ENCODE data around the gene DAP. TPM values are rescaled to one million over a fixed set of nuclear protein-coding genes. Genes with fewer than 3 reads are reported as not detected.

The DAP gene, protein sequence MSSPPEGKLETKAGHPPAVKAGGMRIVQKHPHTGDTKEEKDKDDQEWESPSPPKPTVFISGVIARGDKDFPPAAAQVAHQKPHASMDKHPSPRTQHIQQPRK
- 10 to 100 TPM; 47.8 to 57.3 (median 50.0) TPM for total RNA-seq

DNA sequence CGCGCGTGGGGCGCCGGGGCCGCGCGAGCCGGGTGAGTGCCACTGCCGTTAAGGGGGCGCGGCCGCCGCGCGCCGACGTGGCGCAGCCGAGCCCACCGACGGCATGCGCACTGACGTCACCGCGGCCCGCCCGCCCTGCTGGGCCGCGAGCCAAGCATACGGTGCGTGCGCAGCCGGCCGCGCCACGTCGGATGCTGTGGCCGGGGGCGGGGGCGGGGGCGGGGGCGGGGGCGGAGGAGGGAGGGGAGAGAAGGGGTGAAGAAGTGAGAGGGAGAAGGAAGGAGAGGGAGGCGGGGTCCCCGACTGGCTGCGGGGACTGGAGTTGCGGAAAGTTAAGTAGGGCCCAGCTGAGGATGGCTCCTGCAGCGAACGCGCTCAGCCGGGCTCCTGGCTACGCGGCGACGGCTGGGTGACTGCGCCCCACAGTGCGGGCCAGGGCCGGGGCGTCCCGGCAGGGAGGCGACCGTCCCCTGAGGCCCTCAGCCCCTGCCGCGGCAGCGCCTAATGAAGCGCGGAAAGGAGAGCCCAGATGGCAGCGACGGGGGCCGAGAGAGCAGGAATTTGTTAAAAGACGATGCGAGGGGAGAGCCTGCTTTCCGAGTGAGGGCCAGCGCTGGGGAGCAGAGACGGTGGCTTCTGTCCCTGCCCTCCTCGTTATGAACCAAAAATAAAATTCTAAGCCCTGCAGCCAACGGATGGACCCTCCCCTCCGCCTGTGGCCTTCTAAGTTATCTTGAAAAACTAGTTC lies at the start of gene DAP:
Gene DAP, minus strand, starts transcription at position 50 of the 748 bp plus-strand sequence. CDS start 166 bp downstream, outside the sequence.
- TF ChIP-seq, protein P1, sequence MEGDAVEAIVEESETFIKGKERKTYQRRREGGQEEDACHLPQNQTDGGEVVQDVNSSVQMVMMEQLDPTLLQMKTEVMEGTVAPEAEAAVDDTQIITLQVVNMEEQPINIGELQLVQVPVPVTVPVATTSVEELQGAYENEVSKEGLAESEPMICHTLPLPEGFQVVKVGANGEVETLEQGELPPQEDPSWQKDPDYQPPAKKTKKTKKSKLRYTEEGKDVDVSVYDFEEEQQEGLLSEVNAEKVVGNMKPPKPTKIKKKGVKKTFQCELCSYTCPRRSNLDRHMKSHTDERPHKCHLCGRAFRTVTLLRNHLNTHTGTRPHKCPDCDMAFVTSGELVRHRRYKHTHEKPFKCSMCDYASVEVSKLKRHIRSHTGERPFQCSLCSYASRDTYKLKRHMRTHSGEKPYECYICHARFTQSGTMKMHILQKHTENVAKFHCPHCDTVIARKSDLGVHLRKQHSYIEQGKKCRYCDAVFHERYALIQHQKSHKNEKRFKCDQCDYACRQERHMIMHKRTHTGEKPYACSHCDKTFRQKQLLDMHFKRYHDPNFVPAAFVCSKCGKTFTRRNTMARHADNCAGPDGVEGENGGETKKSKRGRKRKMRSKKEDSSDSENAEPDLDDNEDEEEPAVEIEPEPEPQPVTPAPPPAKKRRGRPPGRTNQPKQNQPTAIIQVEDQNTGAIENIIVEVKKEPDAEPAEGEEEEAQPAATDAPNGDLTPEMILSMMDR (IDR thresholded peaks at IDR 0.05): no peak
- peak; percentile 61 for DNase-seq (ENCODE audit: low spot score)
- ATAC-seq (ENCODE audit: low FRiP score): peak; percentile 88

DNA sequence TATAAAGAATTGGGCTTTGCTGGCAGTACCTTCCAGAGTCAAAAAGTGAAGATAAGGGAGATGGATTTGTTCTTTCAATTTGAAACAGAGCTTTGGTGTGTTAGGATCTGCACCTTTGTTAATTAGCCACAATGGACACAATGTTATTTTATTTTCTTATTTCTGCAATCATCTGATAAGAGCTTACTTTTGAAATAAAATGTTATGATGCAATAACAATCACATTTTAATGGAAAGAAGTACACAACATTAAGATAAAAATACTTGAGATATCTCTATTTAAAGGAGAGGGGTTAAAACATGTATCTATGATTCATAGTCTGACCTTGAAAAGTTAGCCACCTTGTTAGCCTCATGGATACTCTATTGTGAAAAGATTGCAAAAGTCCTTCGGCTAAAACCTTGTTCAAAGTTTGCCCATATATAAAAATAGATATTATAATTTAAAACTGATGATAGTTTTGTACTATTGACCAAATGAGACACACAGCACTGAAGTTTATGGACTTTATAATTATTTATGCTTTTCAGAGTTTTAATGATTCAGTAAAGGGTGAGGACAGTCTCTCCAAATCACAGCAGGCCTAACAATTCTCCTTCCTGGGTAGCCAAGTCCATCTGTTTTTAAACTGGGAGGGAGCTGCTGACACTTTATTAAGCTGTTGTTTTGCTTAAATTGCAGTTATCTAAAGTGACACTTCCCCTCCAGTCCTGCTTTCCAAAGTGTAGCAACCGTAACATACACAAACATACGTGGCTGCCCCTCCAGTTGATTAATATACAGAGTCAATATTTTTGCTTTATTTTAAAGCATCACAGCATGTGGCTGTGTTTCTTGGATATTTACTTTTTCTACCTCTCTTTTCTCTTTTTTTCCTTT lies 47.6 kb upstream of the DAP start:
- ATAC-seq (ENCODE audit: low FRiP score): peak; percentile 68
- TF ChIP-seq, protein P1 (IDR thresholded peaks at IDR 0.05): no peak

GRCh38 chr5:10801931-10802666 lies 41.1 kb upstream of the DAP start:
- ATAC-seq (ENCODE audit: low FRiP score) (no peak), DNase-seq (ENCODE audit: low spot score) (no peak)

More for the DNA sequence above, 47.6 kb upstream of the DAP start:
- no peak for DNase-seq (ENCODE audit: low spot score)

GRCh38 chr5:10800852-10801251 lies 39.8 kb upstream of the DAP start:
- TF ChIP-seq, protein P1 (IDR thresholded peaks at IDR 0.05): no peak
- ATAC-seq (ENCODE audit: low FRiP score) (no peak), DNase-seq (ENCODE audit: low spot score) (no peak)

More at GRCh38 chr5:10801931-10802666, 41.1 kb upstream of the DAP start:
- TF ChIP-seq, protein P1 (IDR thresholded peaks at IDR 0.05): no peak

DNA sequence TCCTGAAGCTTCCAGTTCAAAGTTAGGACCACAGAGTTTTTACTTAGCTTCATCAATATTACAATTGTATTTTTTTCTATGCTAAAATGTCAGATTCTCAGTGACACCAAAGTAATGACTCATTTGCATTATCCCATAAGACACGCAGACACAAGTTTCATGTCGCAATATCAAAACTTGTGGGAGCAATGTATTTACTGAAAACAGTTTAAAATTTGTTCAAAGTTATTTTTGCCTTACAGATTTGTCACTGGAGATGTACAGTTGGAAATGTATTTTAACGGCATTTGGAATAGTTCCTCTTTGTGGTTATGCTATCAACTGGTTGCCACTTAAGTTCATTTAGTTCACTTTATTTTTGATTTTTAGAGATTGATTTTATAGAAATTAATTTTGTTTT lies 36.2 kb upstream of the DAP start:
- DNase-seq (ENCODE audit: low spot score) (no peak), ATAC-seq (ENCODE audit: low FRiP score) (no peak)
- TF ChIP-seq, protein P1 (IDR thresholded peaks at IDR 0.05): no peak

- ATAC-seq (ENCODE audit: low FRiP score) (no peak), DNase-seq (ENCODE audit: low spot score) (no peak)
- TF ChIP-seq, protein P1 (IDR thresholded peaks at IDR 0.05): no peak
Measured at GRCh38 chr5:10793785-10794184, 32.8 kb upstream of the DAP start.
